Cardiac fibroblast (primary cell): ENCODE results near the gene ADGRV1.

ENCODE experiments used
- DNase-seq, 2 donors: peaks; one replicate each; pipeline versions ENCODE4 v3.0.0 to v3.0.0-alpha.2; 2010; ENCODE audit warnings: low read depth in 2 of 2
- H3K4me3 ChIP-seq, 2 donors: replicated peaks in 1 of 2; 1 replicate in 1 of 2; 2 replicates in 1 of 2; pipeline ENCODE4 v1.5.1; 2011; ENCODE audit warnings: low read depth in 2 of 2, low read length in 2 of 2, mild to moderate bottlenecking in 2 of 2, moderate library complexity in 1 of 2
- CTCF ChIP-seq: IDR thresholded peaks from one replicate; pipeline ENCODE4 v1.5.1; 2011; ENCODE audit warnings: low read depth, mild to moderate bottlenecking, low read length, inconsistent platforms

ADGRV1 gene

DNA sequence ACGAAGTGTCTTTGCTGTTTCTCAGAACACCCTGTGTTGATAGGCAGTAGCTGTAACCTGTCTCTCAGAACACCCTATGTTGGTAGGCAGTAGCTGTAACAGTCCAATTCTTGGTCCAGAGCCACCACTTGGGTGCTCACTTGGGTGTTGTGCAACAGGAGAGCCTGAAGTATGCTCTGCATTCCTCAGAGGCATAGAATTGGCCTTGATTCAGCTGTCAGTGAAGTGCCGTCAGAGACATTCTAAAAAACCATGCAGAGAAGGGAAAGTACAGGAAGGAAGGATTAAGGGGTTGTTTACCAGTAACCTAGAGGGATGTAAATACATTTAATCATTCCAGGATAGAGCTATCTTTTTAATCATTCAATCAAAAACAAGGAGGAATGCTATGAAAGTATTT lies 593.4 kb downstream of the ADGRV1 start:
- peak; percentile 97 to 98 for DNase-seq
- no peak for TF ChIP-seq CTCF
- no peak overlapping the region for H3K4me3 ChIP-seq

- DNase-seq: no peak
- TF ChIP-seq CTCF: no peak
- no peak overlapping the region for H3K4me3 ChIP-seq
Measured at GRCh38 chr5:91154338-91154737, 595.7 kb downstream of the ADGRV1 start.

- TF ChIP-seq CTCF: no peak
Measured at GRCh38 chr5:91155274-91155673, 596.7 kb downstream of the ADGRV1 start.

DNA sequence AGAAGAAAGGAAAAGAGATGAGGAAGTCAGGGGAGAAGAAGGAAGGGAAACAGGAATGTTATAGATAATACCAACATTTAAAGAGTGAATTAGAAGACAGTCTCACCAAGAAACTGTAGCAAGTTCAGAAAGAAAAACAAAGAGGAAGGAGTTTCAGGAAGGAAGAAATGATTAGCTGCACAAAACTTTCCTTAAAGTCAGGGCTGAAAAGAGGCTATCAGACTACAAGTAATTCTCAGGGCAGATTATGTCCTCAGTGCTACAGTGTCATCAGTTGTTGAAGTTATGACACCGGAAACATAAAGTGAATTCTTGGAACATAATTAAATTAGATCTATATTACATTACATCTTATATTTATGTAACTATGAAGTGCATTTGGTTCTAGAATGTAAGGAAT lies 597.6 kb downstream of the ADGRV1 start:
- TF ChIP-seq CTCF: no peak
- no peak overlapping the region for H3K4me3 ChIP-seq
- DNase-seq: no peak

More at GRCh38 chr5:91155274-91155673, 596.7 kb downstream of the ADGRV1 start:
- H3K4me3 ChIP-seq: no peak overlapping the region
- no peak for DNase-seq

DNA sequence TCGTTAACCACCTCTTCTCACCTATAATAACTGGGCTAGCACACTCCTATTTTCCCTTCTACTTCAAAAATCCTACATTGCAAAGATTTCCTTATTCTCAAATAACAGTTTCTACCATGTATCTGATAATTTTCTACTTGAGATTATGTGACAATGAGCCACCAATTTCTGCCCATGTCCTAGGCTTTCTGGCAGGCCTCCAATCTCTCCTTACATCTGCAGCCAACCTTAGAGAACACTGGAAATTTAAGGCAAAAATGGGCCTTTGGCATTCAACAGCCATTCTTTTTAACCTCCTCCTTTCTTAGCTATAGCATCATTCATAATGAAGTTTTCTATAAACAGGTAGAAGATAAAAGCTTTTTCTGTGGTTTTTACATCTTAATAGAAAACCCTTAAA lies 599.4 kb downstream of the ADGRV1 start:
- TF ChIP-seq CTCF: no peak
- no peak for DNase-seq
- no peak overlapping the region for H3K4me3 ChIP-seq

DNA sequence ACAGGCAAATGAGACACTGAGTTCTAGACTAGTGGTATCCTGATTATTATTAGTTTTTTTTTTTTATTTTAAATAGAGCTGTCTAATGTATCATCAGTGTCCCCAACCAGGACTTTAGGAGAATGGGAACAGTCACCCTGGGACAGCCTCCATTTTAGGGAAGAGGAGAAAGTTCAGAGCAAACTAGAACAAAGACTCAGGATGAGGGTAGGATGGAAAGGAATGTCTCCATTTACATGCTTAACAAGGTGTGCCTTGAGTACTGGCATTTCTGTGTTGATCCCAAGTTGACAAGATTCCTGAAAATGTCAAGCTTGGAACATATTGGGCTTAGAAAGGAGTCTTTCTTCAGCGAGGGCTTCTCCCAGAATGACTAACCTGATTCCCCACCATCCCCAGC lies 601.0 kb downstream of the ADGRV1 start:
- DNase-seq: no peak
- no peak overlapping the region for H3K4me3 ChIP-seq
- no peak for TF ChIP-seq CTCF

DNA sequence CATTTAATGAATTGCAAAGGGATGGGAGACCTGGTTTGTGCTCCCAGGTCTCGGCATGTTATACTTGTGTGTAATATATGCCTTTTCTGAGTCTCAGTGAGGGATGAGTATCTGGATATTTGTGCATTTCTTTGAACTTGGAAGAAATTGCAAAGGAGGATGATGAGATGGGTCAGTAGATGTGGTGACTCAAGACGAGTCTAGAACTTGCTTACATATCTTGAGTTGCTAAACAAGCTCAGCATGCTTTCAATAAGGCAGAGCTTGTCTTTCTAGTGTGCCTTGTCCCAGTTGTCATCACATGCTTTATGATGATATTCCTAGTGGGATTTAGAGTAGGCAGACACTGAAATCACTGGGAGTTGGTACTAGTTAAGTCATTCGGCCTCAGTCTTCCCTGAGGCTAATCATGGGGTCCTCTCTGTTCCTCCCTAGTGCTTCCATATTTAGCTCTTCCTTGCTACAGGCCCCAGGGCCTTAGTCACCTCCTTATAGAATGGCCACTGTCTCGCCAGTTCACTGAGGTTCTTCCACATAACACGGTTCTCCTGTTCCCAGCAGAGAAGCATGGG lies 602.2 kb downstream of the ADGRV1 start:
- TF ChIP-seq CTCF: no peak
- H3K4me3 ChIP-seq: no peak overlapping the region
- no peak for DNase-seq
